Activated CD4-positive, alpha-beta memory T cell treated with anti-CD3 and anti-CD28 coated beads for 36 hours (primary cell): ENCODE results near the gene STRIT1. TPM values are rescaled to one million over a fixed set of nuclear protein-coding genes. Genes with fewer than 3 reads are reported as not detected.

ENCODE experiments used
- CTCF ChIA-PET: fragments of 350-600 bp; sonication (Branson Sonifier 250); formaldehyde crosslinking; loops from one replicate; lab custom pipeline; 2021; ENCODE audit warnings: antibody characterized with exemption, inconsistent platforms; lab: Charles Lee
- POLR2A ChIA-PET: fragments of 350-600 bp; sonication (Branson Sonifier 250); formaldehyde crosslinking; loops from one replicate; lab custom pipeline; 2021; ENCODE audit warnings: antibody characterized with exemption; lab: Charles Lee
- DNase-seq: peaks from one replicate; pipeline ENCODE4 v3.0.0-alpha.2; 2020
- H3K27ac Mint-ChIP-seq: one replicate; pipeline ENCODE4 v1.8.0; 2021; ENCODE audit warnings: mixed read lengths
- H3K27me3 Mint-ChIP-seq: one replicate; pipeline ENCODE4 v1.8.0; 2021; ENCODE audit warnings: mixed read lengths
- H3K36me3 Mint-ChIP-seq: one replicate; pipeline ENCODE4 v1.8.0; 2021; ENCODE audit warnings: mixed read lengths
- H3K4me1 Mint-ChIP-seq: one replicate; pipeline ENCODE4 v1.8.0; 2021; ENCODE audit warnings: low read depth, mixed read lengths
- H3K4me3 Mint-ChIP-seq: one replicate; pipeline ENCODE4 v1.8.0; 2021; ENCODE audit warnings: mild to moderate bottlenecking, mixed read lengths
- H3K9me3 Mint-ChIP-seq: one replicate; pipeline ENCODE4 v1.8.0; 2021; ENCODE audit warnings: mixed read lengths
- intact Hi-C: fragments of 100-400 bp; cut with micrococcal nuclease; formaldehyde crosslinking; loops from one replicate; pipeline ENCODE4 v1.15.1; 2023
- total RNA-seq, 2 experiments: library from RNA; stranded (reverse); gene quantifications; one replicate each; pipeline ENCODE4 v1.2.3, GENCODE V29; 2021

STRIT1 gene
- total RNA-seq, 2 experiments from 2014 or later, result not detected

GRCh38 chr3:155326901-155327300 lies 33.4 kb upstream of the STRIT1 start:
- CTCF ChIA-PET, result no interaction called here
- POLR2A ChIA-PET, result no interaction called here
- no peak for DNase-seq

GRCh38 chr3:155326244-155326643 lies 32.8 kb upstream of the STRIT1 start:
- Mint-ChIP-seq H3K36me3 (no peaks in the 10 kb centered on the region), H3K9me3 (no peaks in the 10 kb centered on the region), H3K27me3 (peaks cover 3% of the 10 kb centered on the region), H3K27ac (no peak overlapping the region), H3K4me1 (no peaks in the 10 kb centered on the region), H3K4me3 (no peak overlapping the region)
- POLR2A ChIA-PET, result no interaction called here
- DNase-seq, result no peak
- CTCF ChIA-PET, result no interaction called here
- intact Hi-C loops, result no loop called here

More at GRCh38 chr3:155326901-155327300, 33.4 kb upstream of the STRIT1 start:
- Mint-ChIP-seq H3K27ac (no peak overlapping the region), H3K36me3 (no peaks in the 10 kb centered on the region), H3K4me3 (no peak overlapping the region), H3K27me3 (peaks cover 3% of the 10 kb centered on the region), H3K9me3 (no peaks in the 10 kb centered on the region), H3K4me1 (no peaks in the 10 kb centered on the region)
- intact Hi-C loops, result no loop called here

- intact Hi-C loops, result no loop called here
- Mint-ChIP-seq H3K27ac (no peak overlapping the region), H3K4me1 (no peaks in the 10 kb centered on the region), H3K9me3 (no peaks in the 10 kb centered on the region), H3K4me3 (no peak overlapping the region), H3K36me3 (no peaks in the 10 kb centered on the region), H3K27me3 (peaks cover 3% of the 10 kb centered on the region)
- POLR2A ChIA-PET, result no interaction called here
- CTCF ChIA-PET, result no interaction called here
- no peak for DNase-seq
Observed at GRCh38 chr3:155325263-155325835, 31.9 kb upstream of the STRIT1 start.

- no peak for DNase-seq
- no peak overlapping the region for H3K4me3 Mint-ChIP-seq
- no peaks in the 10 kb centered on the region for H3K9me3 Mint-ChIP-seq
- H3K27ac Mint-ChIP-seq, result no peak overlapping the region
- H3K27me3 Mint-ChIP-seq, result peaks cover under 1% of the 10 kb centered on the region
- POLR2A ChIA-PET, result no interaction called here
- intact Hi-C loops, result loop anchor here (2.0 kb wide), 1 partner anchor 988 kb away; no protein-coding TSS in a partner anchor
- H3K36me3 Mint-ChIP-seq, result no peaks in the 10 kb centered on the region
- CTCF ChIA-PET, result interaction anchor here (0.6 kb wide), 3 partner anchors 604 to 988 kb away, joined by 3 read pairs; no protein-coding TSS in a partner anchor
- H3K4me1 Mint-ChIP-seq, result no peaks in the 10 kb centered on the region
Observed at GRCh38 chr3:155323063-155323666, 29.7 kb upstream of the STRIT1 start.

GRCh38 chr3:155321418-155321817 lies 27.9 kb upstream of the STRIT1 start:
- Mint-ChIP-seq H3K36me3 (no peaks in the 10 kb centered on the region), H3K4me1 (no peaks in the 10 kb centered on the region), H3K4me3 (no peak overlapping the region), H3K27ac (no peak overlapping the region), H3K9me3 (no peaks in the 10 kb centered on the region), H3K27me3 (no peaks in the 10 kb centered on the region)
- no peak for DNase-seq
- ChIA-PET POLR2A (no interaction called here), CTCF (interaction anchor here (0.6 kb wide), 1 partner anchor 31 kb away, joined by 3 read pairs; no protein-coding TSS in a partner anchor)
- intact Hi-C loops, result no loop called here

GRCh38 chr3:155320934-155321333 lies 27.5 kb upstream of the STRIT1 start:
- H3K4me1 Mint-ChIP-seq, result no peaks in the 10 kb centered on the region
- intact Hi-C loops, result no loop called here
- no peaks in the 10 kb centered on the region for H3K36me3 Mint-ChIP-seq
- H3K27ac Mint-ChIP-seq, result no peak overlapping the region
- H3K9me3 Mint-ChIP-seq, result no peaks in the 10 kb centered on the region
- no peaks in the 10 kb centered on the region for H3K27me3 Mint-ChIP-seq
- DNase-seq, result no peak
- H3K4me3 Mint-ChIP-seq, result no peak overlapping the region
- ChIA-PET POLR2A (no interaction called here), CTCF (no interaction called here)

GRCh38 chr3:155318740-155319139 lies 25.3 kb upstream of the STRIT1 start:
- H3K4me1 Mint-ChIP-seq, result no peaks in the 10 kb centered on the region
- H3K4me3 Mint-ChIP-seq, result no peak overlapping the region
- DNase-seq, result no peak
- ChIA-PET POLR2A (no interaction called here), CTCF (no interaction called here)
- no peaks in the 10 kb centered on the region for H3K9me3 Mint-ChIP-seq
- H3K27me3 Mint-ChIP-seq, result no peaks in the 10 kb centered on the region
- intact Hi-C loops, result no loop called here
- H3K27ac Mint-ChIP-seq, result no peak overlapping the region
- no peaks in the 10 kb centered on the region for H3K36me3 Mint-ChIP-seq

- CTCF ChIA-PET, result no interaction called here
- Mint-ChIP-seq H3K4me3 (no peak overlapping the region), H3K4me1 (no peaks in the 10 kb centered on the region), H3K27me3 (no peaks in the 10 kb centered on the region), H3K27ac (no peak overlapping the region), H3K9me3 (no peaks in the 10 kb centered on the region), H3K36me3 (no peaks in the 10 kb centered on the region)
- POLR2A ChIA-PET, result no interaction called here
- intact Hi-C loops, result no loop called here
- DNase-seq, result no peak
Observed at GRCh38 chr3:155317211-155317610, 23.7 kb upstream of the STRIT1 start.

- no peak overlapping the region for H3K4me3 Mint-ChIP-seq
- no peaks in the 10 kb centered on the region for H3K4me1 Mint-ChIP-seq
- CTCF ChIA-PET, result no interaction called here
- no peak for DNase-seq
- H3K27me3 Mint-ChIP-seq, result no peaks in the 10 kb centered on the region
- intact Hi-C loops, result no loop called here
- H3K27ac Mint-ChIP-seq, result no peak overlapping the region
- POLR2A ChIA-PET, result no interaction called here
- no peaks in the 10 kb centered on the region for H3K36me3 Mint-ChIP-seq
- H3K9me3 Mint-ChIP-seq, result no peaks in the 10 kb centered on the region
Observed at GRCh38 chr3:155316426-155316825, 22.9 kb upstream of the STRIT1 start.

GRCh38 chr3:155313916-155314315 lies 20.4 kb upstream of the STRIT1 start:
- Mint-ChIP-seq H3K27ac (no peak overlapping the region), H3K36me3 (no peaks in the 10 kb centered on the region), H3K4me1 (no peaks in the 10 kb centered on the region), H3K9me3 (no peaks in the 10 kb centered on the region), H3K27me3 (no peaks in the 10 kb centered on the region), H3K4me3 (no peak overlapping the region)
- CTCF ChIA-PET, result no interaction called here
- no peak for DNase-seq
- POLR2A ChIA-PET, result no interaction called here
- intact Hi-C loops, result no loop called here

- Mint-ChIP-seq H3K4me3 (no peak overlapping the region), H3K36me3 (no peaks in the 10 kb centered on the region), H3K27ac (no peak overlapping the region), H3K9me3 (no peaks in the 10 kb centered on the region), H3K27me3 (no peaks in the 10 kb centered on the region), H3K4me1 (no peaks in the 10 kb centered on the region)
- no peak for DNase-seq
- intact Hi-C loops, result no loop called here
- ChIA-PET CTCF (no interaction called here), POLR2A (no interaction called here)
Observed at GRCh38 chr3:155313300-155313699, 19.8 kb upstream of the STRIT1 start.

- ChIA-PET POLR2A (no interaction called here), CTCF (no interaction called here)
- H3K36me3 Mint-ChIP-seq, result no peaks in the 10 kb centered on the region
- H3K27ac Mint-ChIP-seq, result no peak overlapping the region
- H3K4me3 Mint-ChIP-seq, result no peak overlapping the region
- intact Hi-C loops, result no loop called here
- no peaks in the 10 kb centered on the region for H3K4me1 Mint-ChIP-seq
- H3K27me3 Mint-ChIP-seq, result no peaks in the 10 kb centered on the region
- DNase-seq, result no peak
- H3K9me3 Mint-ChIP-seq, result no peaks in the 10 kb centered on the region
Observed at GRCh38 chr3:155312781-155313180, 19.3 kb upstream of the STRIT1 start.

GRCh38 chr3:155309581-155309980 lies 16.1 kb upstream of the STRIT1 start:
- H3K27ac Mint-ChIP-seq, result no peak overlapping the region
- H3K27me3 Mint-ChIP-seq, result no peaks in the 10 kb centered on the region
- CTCF ChIA-PET, result no interaction called here
- DNase-seq, result no peak
- intact Hi-C loops, result no loop called here
- no peaks in the 10 kb centered on the region for H3K4me1 Mint-ChIP-seq
- no peak overlapping the region for H3K4me3 Mint-ChIP-seq
- H3K36me3 Mint-ChIP-seq, result no peaks in the 10 kb centered on the region
- no peaks in the 10 kb centered on the region for H3K9me3 Mint-ChIP-seq
- POLR2A ChIA-PET, result no interaction called here
